Vagina (tissue), 2 donors: ENCODE data around the gene STX11.

Source experiments
- POLR2A ChIP-seq, 2 donors: fragments of 450-650 bp; IDR thresholded peaks; one replicate each; pipeline ENCODE4 v1.6.1; 2017; ENCODE audit warnings: antibody characterized with exemption in 2 of 2, mild to moderate bottlenecking in 2 of 2, moderate library complexity in 2 of 2
- POLR2AphosphoS5 ChIP-seq, 2 donors: sonication (generic); formaldehyde crosslinking; IDR thresholded peaks; one replicate each; pipeline ENCODE4 v1.9.0; 2017; ENCODE audit warnings: antibody characterized with exemption in 2 of 2, mild to moderate bottlenecking in 2 of 2, low read depth in 1 of 2; ENCODE audit not compliant: insufficient read depth in 1 of 2
- TF ChIP-seq, protein P1 (sequence below), 3 experiments: fragments of 450-650 bp in 2 of 3; fragments of 200-600 bp in 1 of 3; sonication (generic) in 1 of 3; IDR thresholded peaks; one replicate each; pipeline ENCODE4 v1.5.1; 2017 to 2019; ENCODE audit warnings: antibody characterized with exemption in 3 of 3, mild to moderate bottlenecking in 2 of 3, moderate library complexity in 2 of 3

DNA sequence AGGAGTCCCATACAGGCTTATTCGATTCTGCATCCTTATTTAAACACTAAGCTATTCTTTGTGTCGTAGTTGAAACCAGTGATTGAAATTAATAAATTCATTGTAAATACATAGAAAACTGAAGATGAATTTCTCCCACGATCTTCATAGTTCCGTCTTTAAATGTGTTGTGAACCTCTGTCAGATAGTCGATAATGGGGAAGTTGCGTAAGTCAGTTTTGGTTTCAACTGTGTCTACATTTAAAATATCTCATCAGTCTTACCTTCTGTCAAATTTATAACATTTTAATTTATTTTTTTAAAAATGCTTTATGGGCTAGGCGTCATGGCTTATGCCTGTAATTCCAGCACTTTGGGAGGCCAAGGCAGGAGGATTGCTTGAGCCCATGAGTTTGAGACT lies 12.7 kb downstream of the STX11 start:
- TF ChIP-seq, protein P1, sequence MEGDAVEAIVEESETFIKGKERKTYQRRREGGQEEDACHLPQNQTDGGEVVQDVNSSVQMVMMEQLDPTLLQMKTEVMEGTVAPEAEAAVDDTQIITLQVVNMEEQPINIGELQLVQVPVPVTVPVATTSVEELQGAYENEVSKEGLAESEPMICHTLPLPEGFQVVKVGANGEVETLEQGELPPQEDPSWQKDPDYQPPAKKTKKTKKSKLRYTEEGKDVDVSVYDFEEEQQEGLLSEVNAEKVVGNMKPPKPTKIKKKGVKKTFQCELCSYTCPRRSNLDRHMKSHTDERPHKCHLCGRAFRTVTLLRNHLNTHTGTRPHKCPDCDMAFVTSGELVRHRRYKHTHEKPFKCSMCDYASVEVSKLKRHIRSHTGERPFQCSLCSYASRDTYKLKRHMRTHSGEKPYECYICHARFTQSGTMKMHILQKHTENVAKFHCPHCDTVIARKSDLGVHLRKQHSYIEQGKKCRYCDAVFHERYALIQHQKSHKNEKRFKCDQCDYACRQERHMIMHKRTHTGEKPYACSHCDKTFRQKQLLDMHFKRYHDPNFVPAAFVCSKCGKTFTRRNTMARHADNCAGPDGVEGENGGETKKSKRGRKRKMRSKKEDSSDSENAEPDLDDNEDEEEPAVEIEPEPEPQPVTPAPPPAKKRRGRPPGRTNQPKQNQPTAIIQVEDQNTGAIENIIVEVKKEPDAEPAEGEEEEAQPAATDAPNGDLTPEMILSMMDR (IDR thresholded peaks at IDR 0.05), result no peak
- TF ChIP-seq POLR2A (IDR thresholded peaks at IDR 0.05), result no peak
- TF ChIP-seq POLR2AphosphoS5 (IDR thresholded peaks at IDR 0.05; ENCODE audit: insufficient read depth in 1 of 2, low read depth in 1 of 2), result no peak
